ENCODE measurements around the gene EIF4B.

EIF4B gene

DNA sequence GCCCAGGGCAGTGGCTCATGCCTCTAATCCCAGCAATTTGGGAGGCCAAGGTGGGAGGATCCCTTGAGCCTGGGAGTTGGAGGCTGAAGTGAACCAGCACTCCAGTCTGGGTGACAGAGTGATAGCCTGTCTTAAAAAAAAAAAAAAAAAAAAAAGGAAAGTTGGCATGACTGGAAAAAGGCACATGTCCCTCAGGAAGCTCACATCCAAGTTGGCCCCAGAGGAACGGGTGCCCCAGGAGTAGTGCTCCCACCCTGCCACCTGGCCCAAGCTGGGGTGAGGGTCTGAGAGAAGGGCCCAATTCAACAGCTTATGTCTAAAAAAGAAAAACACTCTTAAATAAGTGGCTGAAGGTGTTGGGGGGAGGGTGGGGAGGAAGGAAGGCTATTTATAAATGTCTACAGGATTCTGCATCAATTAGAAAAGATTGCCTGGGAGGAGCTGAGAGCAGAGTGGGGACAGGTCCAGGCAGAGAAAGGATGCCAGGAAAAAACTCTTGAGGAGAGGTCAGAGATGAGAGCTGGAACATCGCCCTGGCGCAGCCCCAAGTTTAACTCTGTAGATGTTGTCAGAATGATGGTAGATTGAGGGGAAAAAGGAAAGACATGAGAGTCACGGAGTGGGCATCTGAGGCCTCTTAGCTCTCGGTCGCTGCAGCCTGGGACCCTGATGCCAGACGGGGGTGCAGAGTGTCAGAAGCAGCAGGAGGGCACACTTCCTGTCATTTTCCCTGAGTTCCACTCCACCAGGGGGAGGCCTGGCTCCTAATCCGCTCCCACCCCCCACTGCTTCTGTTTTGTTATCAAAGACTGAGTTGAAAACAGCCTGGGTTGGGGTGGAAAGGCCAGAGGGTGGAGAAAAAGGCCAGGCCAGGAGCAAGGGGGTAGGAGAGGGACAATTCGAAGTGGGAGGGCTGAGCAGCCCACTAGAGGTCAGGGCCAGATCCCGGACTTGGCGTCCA, 65.6 kb downstream of the EIF4B start:
- DNase-seq = no peak

DNA sequence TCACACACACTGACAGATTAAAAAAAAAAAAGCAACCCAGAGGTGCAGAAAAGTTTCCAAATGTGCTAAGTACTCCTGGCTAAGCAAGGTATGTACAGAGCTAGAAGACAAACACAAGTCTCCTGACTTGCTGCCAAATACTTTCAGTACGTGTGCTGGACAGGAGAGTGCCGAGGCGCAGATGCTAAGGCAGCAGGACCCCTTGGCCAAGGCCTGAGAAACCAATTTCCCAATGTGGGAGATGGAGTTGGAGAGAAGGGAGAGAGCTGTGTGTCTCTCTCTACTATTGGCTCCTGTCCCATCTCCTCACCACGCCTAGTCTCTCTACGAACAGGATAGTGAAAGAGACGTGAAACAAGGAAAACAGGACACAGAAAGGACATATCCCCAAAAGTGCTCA, 67.6 kb downstream of the EIF4B start:
- DNase-seq = no peak

DNA sequence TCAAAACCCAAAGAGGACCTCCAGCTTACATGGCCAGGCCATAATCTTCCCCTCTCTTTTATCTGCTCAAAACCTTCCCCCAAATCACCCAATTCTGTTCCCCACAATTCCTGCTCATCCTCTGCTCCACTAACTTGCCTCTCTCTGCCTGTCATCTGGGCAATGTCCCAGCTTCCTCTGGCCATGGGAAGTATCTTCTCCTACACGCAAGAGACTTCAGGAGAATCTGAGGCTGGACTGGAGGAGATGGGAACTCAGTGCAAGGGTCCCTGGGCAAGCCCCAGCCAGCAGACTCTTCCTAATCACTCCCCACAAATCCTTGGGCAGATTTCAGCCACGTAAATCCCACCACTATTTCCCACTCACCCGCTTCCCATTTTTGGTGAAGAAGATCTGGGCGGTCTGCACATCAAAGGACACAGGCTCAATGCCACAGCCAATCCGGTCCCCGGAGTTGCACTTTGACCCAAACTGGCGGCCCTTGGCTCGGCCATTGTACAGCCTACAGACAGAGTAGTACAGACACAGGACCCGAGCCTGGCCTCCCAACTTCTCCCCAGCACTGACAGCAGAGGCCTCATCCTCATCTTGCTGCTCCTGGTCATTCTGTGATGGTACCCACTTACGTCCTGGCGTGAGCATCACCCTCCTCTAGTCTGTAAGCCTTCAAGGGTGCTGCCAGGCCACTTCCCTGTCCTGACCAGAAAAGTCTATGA, 68.2 kb downstream of the EIF4B start:
- no peak for DNase-seq

DNA sequence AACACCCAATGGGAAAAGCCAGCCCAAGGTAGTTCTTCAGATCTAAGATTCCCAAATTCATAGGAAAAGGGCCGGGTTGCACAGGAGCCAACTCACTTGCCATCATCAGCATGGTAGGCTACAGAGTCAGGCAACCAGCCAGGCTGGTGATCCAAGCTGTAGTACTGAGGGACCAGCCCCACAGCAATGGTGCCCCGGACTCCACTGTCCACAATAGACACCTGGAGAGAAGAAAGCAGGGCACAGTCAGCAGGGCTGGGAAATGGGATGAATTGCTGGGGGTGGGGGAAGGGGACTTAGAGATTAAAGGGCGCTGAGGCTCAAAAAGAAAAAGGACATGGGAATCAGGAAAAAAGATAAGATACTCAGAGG, 68.7 kb downstream of the EIF4B start:
- no peak for DNase-seq

DNA sequence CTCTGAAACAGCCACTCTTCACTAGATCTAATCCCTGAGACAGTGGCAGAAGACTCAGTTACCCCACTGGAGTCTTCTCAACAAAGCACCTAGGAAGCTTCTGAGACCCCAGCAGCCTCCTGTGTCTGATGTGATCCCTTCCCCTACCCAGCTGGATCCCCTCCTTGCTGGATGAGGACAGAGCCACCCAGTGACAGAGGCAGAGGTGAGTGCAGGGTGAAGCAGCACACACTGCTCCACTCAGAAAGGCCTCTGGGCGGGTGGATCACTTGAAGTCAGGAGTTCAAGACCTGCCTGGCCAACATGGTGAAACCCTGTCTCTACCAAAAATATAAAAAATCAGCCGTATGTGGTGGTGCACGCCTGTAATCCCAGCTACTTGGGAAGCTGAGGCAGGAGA, 70.2 kb downstream of the EIF4B start:
- no peak for DNase-seq

DNA sequence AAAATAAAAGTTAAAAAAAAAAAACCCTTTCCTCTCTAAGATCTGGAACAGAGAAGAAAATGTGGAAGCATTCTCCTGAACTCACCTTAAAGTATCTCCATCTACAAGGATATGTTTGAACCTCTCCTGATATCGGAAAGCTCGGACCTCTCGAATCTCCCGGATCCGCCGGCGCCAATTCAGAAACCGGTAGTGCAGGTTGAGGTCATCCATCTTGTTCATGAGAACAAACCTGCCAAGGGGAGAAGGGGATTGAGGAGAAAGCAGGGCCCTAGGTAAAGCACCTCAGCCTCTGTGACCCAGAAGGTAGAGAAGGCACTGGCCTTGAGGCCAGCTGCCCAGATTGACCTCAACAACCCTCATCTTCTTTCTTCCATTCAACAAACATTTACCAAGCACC, 70.8 kb downstream of the EIF4B start:
- no peak for DNase-seq

DNA sequence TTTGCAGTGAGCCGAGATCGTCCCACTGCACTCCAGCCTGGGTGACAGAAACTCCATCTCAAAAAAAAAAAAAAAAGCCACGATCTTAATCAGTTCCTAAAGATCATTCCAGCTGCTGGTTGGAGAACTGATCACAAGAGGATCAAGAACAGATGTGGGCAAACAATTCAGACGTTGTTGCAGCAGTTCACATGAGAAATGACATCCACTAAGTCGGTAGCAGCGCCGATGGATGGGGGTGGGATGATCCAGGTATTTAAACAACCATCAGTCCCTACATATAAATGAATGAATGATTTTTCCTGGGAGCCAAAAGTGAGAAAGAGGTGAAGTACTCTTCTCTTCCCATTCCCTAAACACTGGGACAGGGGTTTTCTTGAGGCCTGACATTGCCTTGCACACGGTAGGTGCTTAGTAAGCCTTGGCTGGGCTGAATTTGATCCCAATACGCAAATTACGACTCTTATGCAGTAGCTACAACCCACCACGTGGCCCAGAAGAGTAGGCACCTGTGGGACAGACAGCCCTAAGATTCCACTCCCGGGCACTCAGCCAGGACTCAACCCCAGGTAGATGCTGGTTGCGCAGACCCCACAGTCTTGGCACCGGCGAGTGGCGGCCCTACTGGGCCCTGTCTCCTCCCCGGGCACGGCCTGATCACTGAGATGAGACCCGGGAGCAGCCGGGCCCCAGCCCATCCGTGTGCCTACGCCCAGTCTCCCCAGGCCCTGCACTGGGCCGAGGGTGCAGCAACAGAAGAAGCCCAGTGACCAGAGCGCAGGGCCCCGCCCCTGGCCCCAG, 72.4 kb downstream of the EIF4B start:
- peak; percentile 47 for DNase-seq

DNA sequence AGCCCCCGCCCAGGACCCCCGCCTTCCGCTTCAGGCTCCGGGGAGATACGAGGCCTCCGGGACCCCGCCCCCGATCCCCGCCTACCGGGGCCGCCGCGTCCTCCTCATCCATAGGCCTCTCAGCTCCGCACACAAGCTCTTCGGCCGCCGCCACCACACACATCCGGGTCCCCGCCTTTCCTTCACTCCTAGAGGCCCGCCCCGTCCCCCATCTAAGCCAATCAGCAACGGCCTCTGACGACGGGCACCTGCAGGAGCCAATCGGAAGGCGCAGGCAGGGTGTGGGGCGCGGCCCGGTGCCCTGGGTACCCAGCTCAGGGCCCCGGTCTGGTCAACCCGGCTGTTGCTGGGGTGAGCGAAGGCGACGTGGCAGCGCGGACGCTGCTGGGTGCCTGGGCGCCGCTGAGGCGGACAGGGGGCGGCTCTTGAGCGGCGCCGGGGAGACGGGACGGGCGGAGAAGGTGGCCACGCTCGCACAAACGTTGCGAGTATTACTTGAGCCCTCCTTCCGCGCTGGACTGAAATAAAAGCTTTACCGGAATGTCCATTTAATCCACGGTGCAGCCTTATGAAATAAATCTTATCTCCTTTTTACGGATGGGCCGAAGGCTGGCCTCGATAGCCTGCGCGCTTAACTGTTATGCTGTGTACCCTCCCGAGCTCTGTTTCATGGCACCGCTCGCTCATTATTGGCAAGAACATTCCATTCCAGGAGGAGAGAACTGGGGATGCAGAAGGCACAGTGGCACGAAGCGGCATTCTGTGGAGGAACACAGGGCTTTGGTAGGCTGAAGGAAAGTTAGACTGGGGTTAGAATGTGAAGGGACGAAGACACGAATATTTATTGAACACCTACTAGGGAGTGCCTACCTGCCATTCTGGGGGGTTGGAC, 73.2 kb downstream of the EIF4B start, which contains the start of gene SPRYD3:
SPRYD3 (minus strand) TSS at position 165 of the 892 bp plus-strand sequence; CDS start at position 108, 57 bp downstream.
- peak; percentile 96 for DNase-seq

DNA sequence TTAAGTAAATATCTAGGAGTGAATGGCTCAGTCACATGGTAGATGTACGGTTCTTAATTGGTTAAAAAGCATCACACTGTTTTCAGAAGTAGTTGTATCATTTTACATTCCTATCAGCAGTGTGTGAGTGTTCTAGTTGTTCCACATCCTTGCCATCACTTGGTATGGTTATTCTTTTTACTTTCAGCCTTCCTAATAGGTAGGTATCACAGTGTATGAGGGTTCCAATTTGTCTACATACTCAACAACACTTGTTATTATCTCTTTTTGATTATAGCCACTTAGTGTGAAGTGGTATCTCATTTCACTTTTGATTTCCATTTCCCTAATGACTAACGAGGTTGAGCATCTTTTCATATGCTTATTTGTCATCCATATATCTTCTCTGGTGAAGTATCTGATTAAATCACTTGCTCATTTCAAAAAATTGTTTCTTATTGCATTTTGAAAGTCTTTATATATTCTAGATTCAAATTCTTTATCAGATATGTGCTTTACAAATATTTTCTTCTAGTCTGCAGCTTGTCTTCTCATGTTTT, 76.5 kb downstream of the EIF4B start:
- DNase-seq = no peak

DNA sequence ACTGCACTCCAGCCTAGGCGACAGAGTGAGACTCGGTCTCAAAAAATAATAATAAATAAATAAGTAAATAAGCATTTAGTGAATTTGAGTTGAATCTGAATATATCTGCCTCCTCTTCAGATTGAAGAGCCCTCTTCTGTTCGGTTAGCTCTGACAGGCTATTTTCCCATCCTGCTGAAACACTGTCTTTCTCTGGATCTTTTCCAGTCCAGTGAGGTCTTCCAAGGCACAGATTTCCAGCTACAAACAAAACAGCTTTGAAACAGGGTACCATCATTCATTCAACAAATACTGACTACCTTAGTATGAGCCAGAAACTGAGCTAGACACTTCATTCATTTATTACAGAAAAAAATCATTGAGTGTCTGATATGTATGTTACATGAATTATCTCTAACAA, 80.1 kb downstream of the EIF4B start:
- no peak for DNase-seq

DNA sequence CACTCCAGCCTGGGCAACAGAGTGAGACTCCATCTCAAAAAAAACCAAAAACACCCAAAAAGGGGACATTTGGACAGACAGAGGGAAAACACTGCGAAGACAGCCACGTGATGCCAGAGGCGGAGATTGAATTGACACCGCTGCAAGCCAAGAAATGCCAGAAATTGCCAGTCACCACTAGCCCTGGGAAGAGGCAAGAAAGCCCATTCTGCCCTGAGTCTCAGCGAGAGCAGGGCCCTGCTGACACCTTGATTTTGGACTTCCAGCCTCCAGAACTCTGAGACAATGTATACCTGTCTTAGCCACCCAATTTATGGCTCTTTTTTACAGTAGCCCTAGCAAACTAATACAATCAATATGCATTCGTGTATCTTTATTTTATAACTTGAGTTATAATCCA, 83.8 kb downstream of the EIF4B start:
- no peak for DNase-seq

DNA sequence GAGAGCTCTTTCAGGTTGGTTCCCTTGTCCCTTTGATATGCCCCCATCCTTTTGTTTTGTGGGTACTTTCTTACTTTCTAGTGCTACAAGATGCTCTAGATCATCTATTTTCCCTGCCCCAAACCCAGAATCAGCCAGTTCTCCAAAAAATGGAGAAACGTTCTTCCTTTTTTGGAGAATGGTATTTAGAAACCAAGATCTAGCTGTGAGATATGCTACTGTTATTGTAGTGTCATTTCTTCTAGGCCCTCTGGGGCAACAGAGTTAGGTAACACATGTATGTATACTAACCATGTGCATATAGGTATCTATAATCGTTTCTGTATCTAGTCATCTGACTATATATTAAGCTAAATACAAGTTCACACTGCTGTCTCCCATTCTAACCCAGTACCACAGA, 84.3 kb downstream of the EIF4B start:
- DNase-seq = no peak

DNA sequence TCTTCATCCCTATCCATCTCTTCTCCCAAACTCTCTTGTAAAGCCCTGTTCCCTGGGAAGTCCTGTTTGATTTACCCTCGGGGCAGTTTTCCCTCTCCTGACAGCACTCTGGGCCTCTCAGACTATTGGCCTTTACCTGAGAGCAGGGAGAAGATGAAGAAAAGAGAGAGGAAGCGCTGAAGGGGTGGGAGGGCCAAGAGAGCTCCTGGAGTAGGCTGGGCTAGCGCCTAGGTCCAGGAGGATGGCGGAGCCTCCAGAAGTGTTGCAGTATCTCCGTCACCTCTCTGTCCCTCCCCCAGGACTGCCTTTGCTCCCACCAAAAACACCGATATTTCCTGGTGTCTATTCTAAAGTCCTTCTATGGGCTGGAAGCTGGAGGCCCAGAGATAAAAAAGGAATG, 85.5 kb downstream of the EIF4B start:
- DNase-seq = no peak

Data from central memory CD4-positive, alpha-beta T cell (primary cell).